Measurements from ENCODE around the gene KIF1C.

- TF ChIP-seq POLR2A (IDR thresholded peaks at IDR 0.05; ENCODE audit: low read length) (no peak), GATA1 (IDR thresholded peaks at IDR 0.05; ENCODE audit: low read depth, low read length) (no peak)
Observed at GRCh38 chr17:4972322-4972721, 25.4 kb upstream of the KIF1C start.

All from erythroblast (primary cell).